Rectal smooth muscle tissue (tissue), 1 donor: Measurements from ENCODE around the gene PRR30.

Experiments
- H3K27ac ChIP-seq: one replicate; pipeline ENCODE4 v1.7.0; 2013; ENCODE audit warnings: low read depth, low read length, inconsistent platforms
- H3K27me3 ChIP-seq: one replicate; pipeline ENCODE4 v1.7.0; 2013; ENCODE audit warnings: low read length; ENCODE audit not compliant: control insufficient read depth, insufficient read depth
- H3K36me3 ChIP-seq: one replicate; pipeline ENCODE4 v1.7.0; 2013; ENCODE audit warnings: low read length; ENCODE audit not compliant: control insufficient read depth, insufficient read depth
- H3K4me1 ChIP-seq: one replicate; pipeline ENCODE4 v1.7.0; 2013; ENCODE audit warnings: low read length; ENCODE audit not compliant: control insufficient read depth, insufficient read depth
- H3K4me3 ChIP-seq: one replicate; pipeline ENCODE4 v1.7.0; 2013; ENCODE audit warnings: low read length
- H3K9ac ChIP-seq: one replicate; pipeline ENCODE4 v1.7.0; 2013; ENCODE audit warnings: low read length

The PRR30 gene

DNA sequence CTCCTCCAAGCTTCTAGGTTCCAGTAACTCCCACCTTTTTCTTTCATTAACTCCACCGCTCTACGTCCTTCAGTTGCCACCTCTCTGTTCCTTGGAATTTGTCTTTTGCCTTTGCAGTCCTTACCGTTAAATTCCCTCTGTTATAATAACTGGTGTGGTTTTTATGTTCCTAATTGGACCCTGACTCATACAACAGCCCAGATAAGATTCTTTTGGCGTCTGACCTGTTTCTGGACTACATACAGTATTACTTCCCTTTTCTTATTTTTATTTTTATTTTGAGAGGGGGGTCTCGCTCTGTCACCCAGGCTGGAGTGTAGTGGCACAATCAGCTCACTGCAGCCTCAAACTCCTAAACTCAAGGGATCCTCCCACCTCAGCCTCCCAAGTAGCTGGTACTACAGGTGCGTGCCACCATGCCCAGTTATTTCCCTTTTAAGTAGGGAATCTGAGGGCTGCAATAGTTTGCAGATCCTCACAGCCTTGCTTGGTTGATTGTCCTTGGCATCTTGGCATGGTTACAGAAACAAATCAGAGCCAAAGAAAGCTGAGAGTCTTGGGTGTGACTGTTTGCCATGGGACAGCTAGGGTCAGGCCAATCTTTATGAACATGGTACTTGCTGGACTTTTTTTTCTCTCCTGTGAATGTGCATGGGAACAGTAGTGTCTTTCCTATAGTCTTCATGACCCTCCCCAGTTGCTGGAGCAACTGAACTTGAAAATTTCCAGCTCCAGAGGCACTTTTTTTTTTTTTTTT, 31.5 kb upstream of the PRR30 start:
- peaks cover 6% of the 10 kb centered on the region for H3K27me3 ChIP-seq
- H3K36me3 ChIP-seq = no peaks in the 10 kb centered on the region
- H3K4me1 ChIP-seq = no peaks in the 10 kb centered on the region
- no peak overlapping the region for H3K27ac ChIP-seq
- no peak overlapping the region for H3K9ac ChIP-seq
- H3K4me3 ChIP-seq = no peak overlapping the region

DNA sequence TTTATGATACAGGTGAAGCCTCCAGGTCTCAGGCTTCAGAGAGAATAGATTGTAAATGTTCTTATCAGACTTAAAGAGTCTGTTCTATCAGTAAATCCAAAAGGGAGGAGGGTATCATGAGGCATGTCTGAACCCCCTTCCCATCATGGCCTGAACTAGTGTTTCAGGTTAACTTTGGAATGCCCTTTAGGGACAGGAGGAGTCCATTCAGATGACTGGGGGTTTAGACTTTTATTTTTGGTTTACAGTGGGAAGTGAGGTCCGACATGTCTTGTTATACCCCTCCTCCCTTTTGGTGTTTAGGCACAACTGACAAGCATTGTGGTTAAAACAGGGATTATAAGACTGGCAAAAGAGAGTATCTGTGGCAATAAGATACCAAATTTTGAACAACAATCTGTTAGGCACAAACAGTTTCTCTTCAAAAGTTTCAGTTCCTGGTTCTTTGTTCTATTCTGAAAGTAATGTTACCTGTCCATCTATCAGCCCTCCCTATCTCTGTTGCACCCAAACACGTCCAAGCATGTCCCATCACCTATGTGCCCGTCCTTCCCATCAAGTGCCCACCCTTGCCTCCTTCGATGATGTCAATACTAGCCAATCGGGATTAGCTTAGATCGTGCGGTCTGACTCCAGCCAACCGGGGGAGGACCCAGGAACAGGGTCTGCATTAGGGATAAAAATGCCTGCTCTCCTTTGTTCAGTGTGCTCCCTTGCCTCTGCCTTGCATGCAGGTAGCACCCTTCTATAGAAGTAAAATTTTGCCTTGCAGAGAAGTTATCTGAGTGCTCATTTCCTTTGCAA, 26.0 kb upstream of the PRR30 start:
- Histone ChIP-seq H3K36me3 (no peaks in the 10 kb centered on the region), H3K4me3 (no peak overlapping the region), H3K27ac (no peak overlapping the region), H3K4me1 (no peaks in the 10 kb centered on the region), H3K27me3 (no peaks in the 10 kb centered on the region), H3K9ac (no peak overlapping the region)

DNA sequence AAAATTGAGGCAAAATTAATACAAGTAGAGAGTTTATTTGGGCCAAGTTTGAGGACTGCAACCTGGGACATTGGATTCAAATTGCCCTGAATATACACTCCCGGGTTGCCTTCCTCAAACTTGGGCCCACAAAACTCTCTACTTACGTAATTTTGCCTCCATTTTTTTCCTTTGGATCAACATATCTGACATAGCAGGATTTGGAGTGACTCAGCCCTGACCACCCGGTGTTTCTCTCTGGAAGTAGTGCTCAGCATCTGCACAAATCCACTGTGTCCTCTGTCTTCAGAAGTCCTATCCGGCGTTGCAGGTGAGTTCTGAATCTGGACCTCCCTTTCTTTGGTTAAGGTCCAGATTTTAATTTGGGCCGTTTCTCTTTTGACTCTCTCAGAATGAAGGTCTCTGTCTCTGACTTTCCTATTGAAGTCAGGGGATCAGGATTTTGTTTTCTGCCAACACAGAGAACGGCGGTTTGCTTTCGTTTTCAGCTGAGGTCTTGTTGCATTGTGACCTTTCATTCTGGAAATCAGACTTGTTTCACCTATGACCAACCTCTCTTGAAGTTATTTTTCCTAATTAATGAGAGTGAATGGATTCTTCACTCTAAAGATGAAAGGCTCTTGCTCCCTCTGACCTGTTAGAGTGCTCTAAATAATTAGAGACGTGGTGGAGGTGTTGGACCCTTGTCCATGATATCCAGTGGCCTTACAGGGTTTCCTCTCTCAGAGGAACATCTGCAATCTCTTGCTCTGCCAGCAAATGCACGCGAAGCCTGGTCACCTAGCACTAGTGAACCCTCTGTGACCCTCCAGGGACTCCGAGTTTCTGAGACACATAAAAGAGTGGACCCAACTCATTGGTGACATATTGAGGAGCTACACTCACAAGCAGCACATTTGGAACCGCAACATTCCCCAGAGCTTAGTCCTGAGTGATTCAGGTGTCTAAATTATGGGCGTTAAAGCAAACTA, 23.2 kb upstream of the PRR30 start:
- H3K27me3 ChIP-seq = no peaks in the 10 kb centered on the region
- H3K27ac ChIP-seq = no peak overlapping the region
- no peaks in the 10 kb centered on the region for H3K36me3 ChIP-seq
- H3K4me1 ChIP-seq = no peaks in the 10 kb centered on the region
- H3K4me3 ChIP-seq = no peak overlapping the region
- H3K9ac ChIP-seq = no peak overlapping the region

DNA sequence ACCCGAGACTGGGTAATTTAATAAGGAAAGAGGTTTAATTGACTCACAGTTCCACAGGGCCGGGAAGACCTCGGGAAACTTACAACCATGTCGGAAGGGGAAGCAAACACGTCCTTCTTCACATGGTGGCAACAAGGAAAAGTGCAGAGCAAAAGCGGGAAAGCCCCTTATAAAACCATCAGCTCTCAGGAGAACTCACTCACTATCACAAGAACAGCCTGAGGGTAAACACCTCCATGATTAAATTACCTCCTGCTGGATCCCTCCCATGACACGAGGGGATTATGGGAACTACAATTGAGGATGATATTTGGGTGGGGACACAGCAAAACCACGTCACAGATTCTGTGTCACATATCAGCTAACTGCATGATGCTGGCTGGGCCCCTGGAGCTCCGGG, 21.0 kb upstream of the PRR30 start:
- no peaks in the 10 kb centered on the region for H3K27me3 ChIP-seq
- no peaks in the 10 kb centered on the region for H3K36me3 ChIP-seq
- no peaks in the 10 kb centered on the region for H3K4me1 ChIP-seq
- H3K27ac ChIP-seq = no peak overlapping the region
- no peak overlapping the region for H3K4me3 ChIP-seq
- H3K9ac ChIP-seq = no peak overlapping the region

DNA sequence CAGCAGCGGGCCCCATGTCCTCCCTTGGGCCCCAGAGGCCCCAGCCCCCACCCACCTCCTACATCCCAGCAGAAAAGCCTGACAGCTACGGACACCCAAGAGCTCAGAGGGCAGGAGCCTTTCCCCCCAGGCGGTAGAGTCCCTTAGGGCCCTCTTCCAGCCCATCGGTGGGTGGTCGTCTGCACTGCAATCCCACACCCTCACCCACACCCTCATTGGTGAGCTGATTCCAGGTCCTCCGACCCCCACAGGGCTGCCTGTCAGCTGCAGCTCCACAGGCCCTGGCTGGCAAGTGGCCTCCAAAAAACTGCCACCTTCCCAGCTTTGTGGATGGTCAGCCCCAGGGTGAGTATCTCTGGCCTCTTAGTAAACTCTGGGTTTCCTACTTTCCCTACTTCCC, 20.1 kb upstream of the PRR30 start:
- Histone ChIP-seq H3K36me3 (no peaks in the 10 kb centered on the region), H3K4me3 (no peak overlapping the region), H3K4me1 (no peaks in the 10 kb centered on the region), H3K9ac (no peak overlapping the region), H3K27ac (no peak overlapping the region), H3K27me3 (no peaks in the 10 kb centered on the region)

DNA sequence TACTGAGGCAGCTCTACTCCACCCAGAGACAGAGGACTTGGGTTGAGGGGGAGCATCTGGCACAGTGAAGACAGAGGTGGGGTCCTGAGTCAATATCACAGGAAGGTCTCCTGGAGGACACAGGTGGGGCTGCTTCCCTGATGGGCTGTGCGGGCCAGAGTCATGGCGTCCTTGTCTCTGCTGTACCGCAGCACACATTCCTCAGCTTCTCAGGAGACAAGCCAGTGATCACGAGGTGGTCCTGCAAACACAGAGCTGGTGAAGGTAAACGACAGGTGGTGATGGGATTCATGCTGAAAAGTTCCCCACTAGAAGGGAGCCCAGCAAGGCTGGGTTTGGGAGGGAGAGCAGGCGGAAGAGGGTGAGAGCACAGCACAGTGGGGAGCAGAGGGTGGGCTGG, 19.3 kb upstream of the PRR30 start:
- Histone ChIP-seq H3K27ac (no peak overlapping the region), H3K36me3 (no peaks in the 10 kb centered on the region), H3K27me3 (no peaks in the 10 kb centered on the region), H3K4me3 (no peak overlapping the region), H3K9ac (no peak overlapping the region), H3K4me1 (no peaks in the 10 kb centered on the region)

DNA sequence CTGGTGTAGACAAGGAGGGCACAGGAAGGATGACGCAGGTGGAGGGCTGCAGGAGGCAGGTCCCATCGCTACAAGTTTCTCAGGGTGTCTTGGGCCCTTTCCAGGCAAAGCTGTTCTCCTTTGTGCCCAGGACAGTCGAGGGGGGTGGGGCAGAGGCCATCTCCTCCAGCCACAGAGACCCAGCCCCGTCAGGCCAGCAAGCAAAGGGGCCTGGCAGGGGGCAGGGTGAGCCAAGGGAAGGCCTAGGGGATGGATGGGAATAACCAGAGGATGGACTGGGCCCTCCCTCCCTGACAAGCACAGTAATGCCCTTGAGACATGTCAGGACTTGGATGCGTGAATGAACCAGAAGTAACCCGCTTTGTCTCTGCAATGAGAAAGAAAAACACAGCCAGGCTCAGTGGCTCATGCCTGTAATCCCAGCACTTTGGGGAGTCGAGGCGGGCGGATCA, 15.9 kb upstream of the PRR30 start:
- H3K27ac ChIP-seq = no peak overlapping the region
- no peak overlapping the region for H3K4me3 ChIP-seq
- H3K36me3 ChIP-seq = no peaks in the 10 kb centered on the region

DNA sequence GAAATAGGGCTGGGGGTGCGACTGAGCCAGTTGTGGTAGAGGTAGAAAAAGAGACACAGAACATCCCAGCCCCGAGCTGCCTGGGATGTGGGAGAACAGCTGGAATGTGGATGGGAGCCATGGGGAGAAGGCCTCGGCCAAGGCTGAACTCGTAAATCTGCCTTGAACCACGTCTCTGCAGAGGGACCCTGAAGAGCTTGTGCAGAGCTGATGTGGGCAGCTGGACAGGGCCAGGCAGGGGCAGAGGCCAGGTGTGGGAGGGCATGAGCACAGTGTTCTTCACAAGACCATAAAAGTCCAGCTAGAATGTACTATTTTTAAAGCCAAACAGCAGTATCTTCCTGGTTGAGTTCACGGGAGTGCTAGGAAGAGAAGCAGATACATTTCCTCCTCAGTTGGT, 15.3 kb upstream of the PRR30 start:
- no peaks in the 10 kb centered on the region for H3K36me3 ChIP-seq
- no peak overlapping the region for H3K27ac ChIP-seq
- H3K4me1 ChIP-seq = no peaks in the 10 kb centered on the region
- H3K9ac ChIP-seq = no peak overlapping the region
- H3K27me3 ChIP-seq = no peaks in the 10 kb centered on the region
- no peak overlapping the region for H3K4me3 ChIP-seq

More for the DNA sequence above, 15.9 kb upstream of the PRR30 start:
- Histone ChIP-seq H3K4me1 (no peaks in the 10 kb centered on the region), H3K9ac (no peak overlapping the region), H3K27me3 (no peaks in the 10 kb centered on the region)

DNA sequence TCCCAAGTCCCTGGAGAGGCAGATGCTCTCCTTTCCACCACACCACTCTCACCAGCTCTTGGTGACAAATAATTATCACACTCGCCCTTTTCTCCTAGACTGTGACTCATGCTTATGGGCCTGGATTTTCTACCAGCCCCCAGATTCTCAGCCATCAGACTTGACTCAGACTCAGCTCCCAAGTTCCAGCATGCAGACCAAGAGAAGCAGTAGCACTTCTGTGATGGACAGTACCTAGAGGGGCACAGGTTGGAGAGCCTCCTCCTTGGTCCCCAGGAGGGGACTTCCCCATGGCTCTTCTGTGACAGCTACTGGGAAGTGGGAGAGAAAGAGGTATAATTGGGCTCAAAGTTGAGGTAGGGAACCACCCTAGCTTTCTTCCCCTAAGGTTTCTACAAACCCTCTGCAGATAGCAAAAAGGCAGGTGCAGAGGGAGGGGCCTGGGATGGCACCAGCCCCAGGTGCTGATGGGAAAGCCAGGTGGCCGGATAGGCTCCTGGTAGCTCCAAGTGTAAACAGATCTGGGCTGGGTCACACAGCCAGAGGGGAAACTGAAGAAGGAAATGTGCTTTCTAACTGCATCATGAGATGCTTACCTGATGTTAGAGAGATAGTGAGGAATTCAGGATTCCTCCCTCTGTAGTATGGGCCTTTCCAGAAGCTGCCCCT, 13.7 kb upstream of the PRR30 start:
- H3K27me3 ChIP-seq = no peaks in the 10 kb centered on the region
- H3K36me3 ChIP-seq = no peaks in the 10 kb centered on the region
- no peak overlapping the region for H3K27ac ChIP-seq
- no peak overlapping the region for H3K9ac ChIP-seq
- no peaks in the 10 kb centered on the region for H3K4me1 ChIP-seq
- H3K4me3 ChIP-seq = no peak overlapping the region

DNA sequence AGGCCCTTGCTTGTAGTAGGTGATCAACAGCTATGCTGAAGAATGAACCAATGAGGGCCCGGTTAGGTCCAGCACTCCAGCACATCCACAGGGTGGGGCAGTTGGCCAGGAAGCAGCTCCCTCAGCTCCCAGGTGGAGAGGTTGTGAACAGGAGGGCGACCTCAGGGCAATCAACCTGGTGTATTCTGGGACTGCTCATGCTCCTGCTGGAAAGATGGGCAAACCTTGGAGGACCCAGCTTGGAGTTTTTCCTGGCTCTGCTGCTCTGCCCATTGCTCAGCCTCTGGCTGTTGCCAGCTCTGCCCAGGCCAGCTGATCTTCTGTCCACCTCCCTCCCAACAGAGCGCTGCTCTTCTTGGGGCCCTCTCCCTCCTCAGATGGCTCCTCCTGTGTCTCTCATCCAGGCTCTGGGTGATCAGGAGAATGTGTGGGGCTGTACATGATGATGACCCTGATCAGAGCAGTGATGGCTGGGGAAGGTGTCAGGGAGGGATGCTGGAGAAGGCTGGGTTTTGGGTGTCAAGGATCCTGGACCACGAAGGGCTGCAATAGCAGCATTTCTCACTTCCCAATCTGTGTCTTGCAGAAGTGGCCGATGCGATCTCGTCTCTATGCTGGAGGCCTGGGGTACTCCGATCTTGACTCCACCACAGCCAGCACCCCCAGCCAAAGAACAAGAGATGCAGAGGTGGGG, 13.0 kb upstream of the PRR30 start:
- no peak overlapping the region for H3K4me3 ChIP-seq
- no peaks in the 10 kb centered on the region for H3K36me3 ChIP-seq
- H3K27ac ChIP-seq = no peak overlapping the region
- no peaks in the 10 kb centered on the region for H3K27me3 ChIP-seq
- no peaks in the 10 kb centered on the region for H3K4me1 ChIP-seq
- H3K9ac ChIP-seq = no peak overlapping the region

DNA sequence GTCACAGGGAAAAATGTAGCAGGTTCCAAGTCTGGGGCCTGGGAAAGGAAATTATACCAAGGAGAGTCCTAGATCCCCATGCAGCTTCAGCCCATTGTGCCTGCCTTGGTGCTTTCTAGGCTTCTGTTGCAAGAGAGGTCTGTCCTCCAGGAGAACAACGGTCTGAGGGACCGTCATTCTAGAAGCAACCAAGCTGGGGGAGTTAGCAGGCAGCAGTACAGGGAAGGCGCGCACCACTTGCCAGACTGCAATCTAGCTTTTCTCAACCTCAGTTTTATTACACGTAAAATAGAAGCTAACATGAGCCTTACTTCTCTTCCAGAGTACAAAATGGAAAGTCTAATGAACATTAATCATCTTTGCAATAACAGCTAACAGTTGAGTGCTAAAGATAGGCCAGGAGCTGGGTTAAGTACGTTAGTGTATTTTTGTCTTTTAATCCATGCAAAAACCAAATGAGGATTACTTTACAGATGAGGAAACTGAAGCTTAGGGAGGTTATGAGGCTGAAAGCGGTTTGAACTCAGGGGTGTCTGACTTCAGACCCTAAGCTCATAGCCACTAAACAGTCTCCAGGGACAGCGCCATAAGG, 11.5 kb upstream of the PRR30 start:
- no peaks in the 10 kb centered on the region for H3K4me1 ChIP-seq
- no peak overlapping the region for H3K9ac ChIP-seq
- H3K36me3 ChIP-seq = no peaks in the 10 kb centered on the region
- no peaks in the 10 kb centered on the region for H3K27me3 ChIP-seq
- H3K4me3 ChIP-seq = no peak overlapping the region
- no peak overlapping the region for H3K27ac ChIP-seq
